H9 (cell line): ENCODE data around the gene MTA2. TPM values are rescaled to one million over a fixed set of nuclear protein-coding genes. Genes with fewer than 3 reads are reported as not detected.

Experiments
- DNase-seq: peaks from one replicate; pipeline ENCODE4 v3.0.0-alpha.2; 2017
- H2AFZ ChIP-seq: one replicate; pipeline ENCODE4 v1.6.1; 2013; ENCODE audit warnings: mild to moderate bottlenecking, low read length, control low read depth, moderate library complexity
- H2AK5ac ChIP-seq: 2 replicates; pipeline ENCODE4 v1.6.1; 2013; ENCODE audit warnings: low read length, control low read depth, mixed read lengths; ENCODE audit not compliant: insufficient read length
- H2BK120ac ChIP-seq: one replicate; pipeline ENCODE4 v1.6.1; 2013; ENCODE audit warnings: low read depth, mild to moderate bottlenecking, low read length, control low read depth, inconsistent platforms; ENCODE audit not compliant: poor library complexity, severe bottlenecking
- H2BK12ac ChIP-seq: 2 replicates; pipeline ENCODE4 v1.6.1; 2013; ENCODE audit warnings: low read length, control low read depth, mixed read lengths, low read depth; ENCODE audit not compliant: insufficient read length
- H2BK15ac ChIP-seq: 2 replicates; pipeline ENCODE4 v1.6.1; 2013; ENCODE audit warnings: low read depth, low read length, control low read depth
- H2BK20ac ChIP-seq: one replicate; pipeline ENCODE4 v1.6.1; 2013; ENCODE audit warnings: low read depth, mild to moderate bottlenecking, low read length, control low read depth, inconsistent platforms; ENCODE audit not compliant: poor library complexity, severe bottlenecking
- H2BK5ac ChIP-seq: 2 replicates; pipeline ENCODE4 v1.6.1; 2013; ENCODE audit warnings: low read length, control low read depth, mixed read lengths; ENCODE audit not compliant: insufficient read length
- H3K14ac ChIP-seq: 2 replicates; pipeline ENCODE4 v1.6.1; 2013; ENCODE audit warnings: low read length, control low read depth; ENCODE audit not compliant: insufficient read depth
- H3K18ac ChIP-seq: 2 replicates; pipeline ENCODE4 v1.6.1; 2013; ENCODE audit warnings: low read depth, mild to moderate bottlenecking, mixed read lengths, low read length, control low read depth; ENCODE audit not compliant: insufficient read length
- H3K23ac ChIP-seq: 2 replicates; pipeline ENCODE4 v1.6.1; 2013; ENCODE audit warnings: low read length, control low read depth, mixed read lengths, low read depth; ENCODE audit not compliant: insufficient read length
- H3K23me2 ChIP-seq: 2 replicates; pipeline ENCODE4 v1.6.1; 2013; ENCODE audit warnings: low read depth, mild to moderate bottlenecking, mixed read lengths, low read length, control low read depth; ENCODE audit not compliant: insufficient read length, poor library complexity, severe bottlenecking
- H3K27ac ChIP-seq: 2 replicates; pipeline ENCODE4 v1.5.1; 2013; ENCODE audit warnings: low read length, control low read depth, mixed read lengths, low read depth; ENCODE audit not compliant: insufficient read length
- H3K27me3 ChIP-seq: 2 replicates; pipeline ENCODE4 v1.6.1; 2013; ENCODE audit warnings: low read length, control low read depth, inconsistent platforms; ENCODE audit not compliant: insufficient read depth
- H3K4ac ChIP-seq: 2 replicates; pipeline ENCODE4 v1.6.1; 2013; ENCODE audit warnings: low read depth, mild to moderate bottlenecking, control low read depth, inconsistent platforms, low read length, moderate library complexity
- H3K4me1 ChIP-seq: 2 replicates; pipeline ENCODE4 v1.6.1; 2013; ENCODE audit warnings: low read length, control low read depth, inconsistent platforms; ENCODE audit not compliant: insufficient read depth
- H3K4me2 ChIP-seq: 2 replicates; pipeline ENCODE4 v1.6.1; 2013; ENCODE audit warnings: low read length, control low read depth, mixed read lengths; ENCODE audit not compliant: insufficient read length, insufficient read depth
- H3K56ac ChIP-seq: 2 replicates; pipeline ENCODE4 v1.6.1; 2013; ENCODE audit warnings: low read depth, mild to moderate bottlenecking, mixed read lengths, low read length, control low read depth; ENCODE audit not compliant: insufficient read length
- H3K79me1 ChIP-seq: 2 replicates; pipeline ENCODE4 v1.6.1; 2013; ENCODE audit warnings: low read depth, mild to moderate bottlenecking, moderate library complexity, low read length, control low read depth, inconsistent platforms; ENCODE audit not compliant: insufficient read depth, poor library complexity, severe bottlenecking
- H3K79me2 ChIP-seq: 2 replicates; pipeline ENCODE4 v1.6.1; 2013; ENCODE audit warnings: low read length, control low read depth, inconsistent platforms; ENCODE audit not compliant: insufficient read depth
- H3K9ac ChIP-seq: 2 replicates; pipeline ENCODE4 v1.6.1; 2013; ENCODE audit warnings: low read length, control low read depth, mixed read lengths; ENCODE audit not compliant: insufficient read length; ENCODE audit errors: extremely low read depth
- H3K9me3 ChIP-seq: one replicate; pipeline ENCODE4 v1.6.1; 2013; ENCODE audit warnings: low read depth, low read length, inconsistent platforms; ENCODE audit not compliant: control insufficient read depth
- H3T11ph ChIP-seq: one replicate; pipeline ENCODE4 v1.6.1; 2013; ENCODE audit warnings: mild to moderate bottlenecking, low read length, control low read depth, inconsistent platforms
- H4K20me1 ChIP-seq: one replicate; pipeline ENCODE4 v1.6.1; 2013; ENCODE audit not compliant: control insufficient read depth, insufficient read length, insufficient read depth
- H4K5ac ChIP-seq: 2 replicates; pipeline ENCODE4 v1.6.1; 2013; ENCODE audit warnings: low read depth, mild to moderate bottlenecking, mixed read lengths, low read length, control low read depth; ENCODE audit not compliant: insufficient read length
- H4K8ac ChIP-seq: replicated peaks from 2 replicates; pipeline ENCODE4 v1.6.1; 2013; ENCODE audit warnings: low read length, control low read depth, mixed read lengths, low read depth; ENCODE audit not compliant: insufficient read length
- H4K91ac ChIP-seq: 2 replicates; pipeline ENCODE4 v1.6.1; 2013; ENCODE audit warnings: low read depth, mild to moderate bottlenecking, moderate library complexity, mixed read lengths, low read length, control low read depth; ENCODE audit not compliant: insufficient read length
- H3K27ac Mint-ChIP-seq, 3 experiments: 2 replicates in 2 of 3; 3 replicates in 1 of 3; pipeline ENCODE4 v1.8.0; 2020 to 2021; ENCODE audit warnings: mixed read lengths in 3 of 3, mild to moderate bottlenecking in 1 of 3, moderate library complexity in 1 of 3
- H3K27me3 Mint-ChIP-seq: 2 replicates; pipeline ENCODE4 v1.8.0; 2021; ENCODE audit warnings: low read depth, mild to moderate bottlenecking, moderate library complexity, mixed read lengths
- H3K36me3 Mint-ChIP-seq, 3 experiments: 2 replicates in 2 of 3; 3 replicates in 1 of 3; pipeline ENCODE4 v1.8.0; 2020 to 2021; ENCODE audit warnings: low read depth in 3 of 3, mixed read lengths in 3 of 3; ENCODE audit not compliant: insufficient read depth in 1 of 3
- H3K4me1 Mint-ChIP-seq, 2 experiments: 2 replicates each; pipeline ENCODE4 v1.8.0; 2020; ENCODE audit warnings: mixed read lengths in 2 of 2
- H3K4me3 Mint-ChIP-seq, 2 experiments: 2 replicates in 1 of 2; 3 replicates in 1 of 2; pipeline ENCODE4 v1.8.0; 2020 to 2021; ENCODE audit warnings: mild to moderate bottlenecking in 2 of 2, mixed read lengths in 2 of 2, moderate library complexity in 1 of 2
- H3K9me3 Mint-ChIP-seq, 2 experiments: 2 replicates in 1 of 2; 3 replicates in 1 of 2; pipeline ENCODE4 v1.8.0; 2020; ENCODE audit warnings: mild to moderate bottlenecking in 2 of 2, mixed read lengths in 2 of 2, moderate library complexity in 1 of 2
- CTCF ChIP-seq: fragments of 200-600 bp; sonication (generic); conservative IDR thresholded peaks from 3 replicates; pipeline ENCODE4 v1.8.0; 2021; ENCODE audit warnings: antibody characterized with exemption, mild to moderate bottlenecking
- WGBS: extraction: QIAGEN DNeasy Blood & Tissue Kit; methylation state at CpG from one replicate; pipeline ENCODE4 v1.1.7; 2013; ENCODE audit warnings: missing lambda C conversion rate, low lambda C conversion rate, mixed read lengths; ENCODE audit not compliant: insufficient read length; ENCODE audit errors: extremely low coverage; 5-methylcytosine and 5-hydroxymethylcytosine counted together
- microRNA-seq: library from miRNA; unstranded; fragments of <30 nt; microRNA quantifications from one replicate; pipeline ENCODE4, GENCODE V29; 2020; ENCODE audit warnings: borderline microRNAs expressed
- total RNA-seq: library from RNA; stranded (reverse); gene quantifications from 2 replicates; pipeline ENCODE4 v1.2.1, GENCODE V29; 2021

MTA2 gene
- total RNA-seq, 1 experiment from 2014 or later, result 143 TPM

DNA sequence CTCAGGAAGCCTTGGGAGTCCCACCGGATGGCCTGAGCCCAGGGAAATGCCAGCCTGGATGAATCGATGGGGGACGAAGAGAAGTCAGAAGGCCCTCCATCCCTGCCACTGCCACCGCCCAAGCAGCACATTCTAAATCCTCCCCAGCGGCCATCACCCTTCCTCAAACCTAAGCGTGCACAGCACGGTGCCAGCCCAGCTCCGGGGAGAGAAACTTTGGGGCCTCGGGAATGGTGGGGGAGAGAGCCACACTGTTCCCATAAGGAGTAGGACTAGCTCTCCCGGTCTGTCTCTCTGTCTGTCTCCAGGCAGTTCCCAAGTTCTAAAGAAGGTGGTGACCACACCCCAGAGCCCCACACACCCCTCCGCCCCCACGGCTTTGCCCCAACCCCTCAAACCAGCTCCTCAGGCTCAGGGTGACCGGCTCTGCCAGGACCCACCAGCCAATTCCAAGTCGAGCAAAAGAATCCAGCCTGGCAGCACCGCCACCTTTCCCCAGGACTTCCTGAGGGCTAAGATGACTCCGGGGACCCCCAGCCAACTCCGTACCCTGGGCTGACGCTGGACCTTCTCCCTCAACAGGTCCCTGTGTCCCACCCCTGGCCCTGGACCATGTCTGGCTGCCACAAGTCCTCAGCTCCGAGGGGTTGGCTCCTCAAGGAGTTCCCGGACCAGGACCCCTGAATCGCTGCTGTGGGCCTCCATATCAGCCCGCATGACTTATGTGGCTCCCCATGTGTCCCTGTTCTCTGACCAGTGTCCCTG is 57.8 kb downstream of the MTA2 start:
- H3T11ph ChIP-seq, result no peak overlapping the region
- no peak overlapping the region for H3K4ac ChIP-seq
- H3K9ac ChIP-seq, result no peak overlapping the region
- H3K9me3 Mint-ChIP-seq, result no peaks in the 10 kb centered on the region; a peak in 1 of 5 replicates
- no peak overlapping the region for H2BK120ac ChIP-seq
- no peak overlapping the region for H2BK12ac ChIP-seq
- no peak for TF ChIP-seq CTCF
- H2BK15ac ChIP-seq, result no peak overlapping the region
- H3K14ac ChIP-seq, result no peak overlapping the region
- H3K79me2 ChIP-seq, result no peaks in the 10 kb centered on the region
- H3K4me3 Mint-ChIP-seq, result peak overlapping the region; percentile 19 to 38; a peak in 2 of 5 replicates
- no peaks in the 10 kb centered on the region for H3K9me3 ChIP-seq
- no peaks in the 10 kb centered on the region for H3K79me1 ChIP-seq
- H4K5ac ChIP-seq, result no peak overlapping the region
- peaks cover 2% of the 10 kb centered on the region for H4K20me1 ChIP-seq
- H3K27ac ChIP-seq, result no peak overlapping the region
- no peak overlapping the region for H2AFZ ChIP-seq
- no peak overlapping the region for H4K91ac ChIP-seq
- H3K23me2 ChIP-seq, result peaks cover 26% of the 10 kb centered on the region
- H3K18ac ChIP-seq, result no peak overlapping the region
- no peaks in the 10 kb centered on the region; the same call in 1 of the 2 replicates for H3K4me1 ChIP-seq
- H3K27me3 ChIP-seq, result peaks cover 50% of the 10 kb centered on the region
- WGBS, result no CpG with 5 or more reads among the region's 22 CpGs
- H3K4me1 Mint-ChIP-seq, result peaks cover 39 to 60% of the 10 kb centered on the region in 2 experiments
- H3K4me2 ChIP-seq, result no peak overlapping the region
- peak overlapping the region in 1 of 3 experiments; percentile 22; a peak in 1 of 7 replicates for H3K27ac Mint-ChIP-seq
- no peak for DNase-seq
- no peak overlapping the region for H2AK5ac ChIP-seq
- no peak overlapping the region for H2BK5ac ChIP-seq
- no peaks in the 10 kb centered on the region; a peak in 1 of 7 replicates for H3K36me3 Mint-ChIP-seq
- H4K8ac ChIP-seq, result no peak overlapping the region
- H3K23ac ChIP-seq, result no peak overlapping the region
- H2BK20ac ChIP-seq, result no peak overlapping the region
- peaks cover 71% of the 10 kb centered on the region for H3K27me3 Mint-ChIP-seq
- no peak overlapping the region for H3K56ac ChIP-seq

Small RNAs within 50 kb of the gene (microRNA-seq; reads per million reads assigned to microRNA genes)
- not detected for gene MIR6747

Other genes starting within 250 kb of the MTA2 start
- not detected in 2 replicates for gene SCGB1A1, start 182.8 kb downstream of the MTA2 start, total RNA-seq
- 13.9 and 15.2 TPM in 2 replicates for gene AHNAK, start 55.1 kb downstream of the MTA2 start, total RNA-seq
- 1,790 and 1,800 TPM in 2 replicates for gene EEF1G, start 28.0 kb downstream of the MTA2 start, total RNA-seq
- gene TUT1, start 10.3 kb downstream of the MTA2 start, total RNA-seq, result 20.7 and 24.9 TPM in 2 replicates
- 35.3 and 40.6 TPM in 2 replicates for gene EML3, start 10.9 kb upstream of the MTA2 start, total RNA-seq
- 0.79 and 1.0 TPM in 2 replicates for gene ROM1, start 11.4 kb upstream of the MTA2 start, total RNA-seq
- 30.6 and 30.8 TPM in 2 replicates for gene B3GAT3, start 20.1 kb upstream of the MTA2 start, total RNA-seq
- gene GANAB, start 44.7 kb upstream of the MTA2 start, total RNA-seq, result 387 TPM in 2 replicates
- 40.0 and 41.6 TPM in 2 replicates for gene INTS5, start 51.4 kb upstream of the MTA2 start, total RNA-seq
- gene C11orf98, start 63.3 kb upstream of the MTA2 start, total RNA-seq, result 139 and 150 TPM in 2 replicates
- 49.2 and 51.5 TPM in 2 replicates for gene CSKMT, start 63.4 kb upstream of the MTA2 start, total RNA-seq
- 11.1 and 12.3 TPM in 2 replicates for gene UQCC3, start 69.8 kb upstream of the MTA2 start, total RNA-seq
- gene LBHD1, start 70.4 kb upstream of the MTA2 start, total RNA-seq, result 9.1 and 10.4 TPM in 2 replicates
- gene UBXN1, start 77.2 kb upstream of the MTA2 start, total RNA-seq, result 110 and 118 TPM in 2 replicates
- 0.59 and 0.79 TPM in 2 replicates for gene LRRN4CL, start 87.7 kb upstream of the MTA2 start, total RNA-seq
- 68.4 and 77.4 TPM in 2 replicates for gene BSCL2, start 105.6 kb upstream of the MTA2 start, total RNA-seq
- 3.2 and 3.4 TPM in 2 replicates for gene GNG3, start 105.8 kb upstream of the MTA2 start, total RNA-seq
- gene HNRNPUL2, start 125.6 kb upstream of the MTA2 start, total RNA-seq, result 40.6 and 43.5 TPM in 2 replicates
- 31.6 and 33.4 TPM in 2 replicates for gene TTC9C, start 126.6 kb upstream of the MTA2 start, total RNA-seq
- gene ZBTB3, start 152.3 kb upstream of the MTA2 start, total RNA-seq, result 39.7 and 43.4 TPM in 2 replicates
- 126 and 129 TPM in 2 replicates for gene POLR2G, start 159.7 kb upstream of the MTA2 start, total RNA-seq
- 37.7 and 44.2 TPM in 2 replicates for gene TAF6L, start 169.5 kb upstream of the MTA2 start, total RNA-seq
- gene TMEM179B, start 185.5 kb upstream of the MTA2 start, total RNA-seq, result 25.0 and 25.5 TPM in 2 replicates
- 21.7 and 22.2 TPM in 2 replicates for gene TMEM223, start 190.1 kb upstream of the MTA2 start, total RNA-seq
- 65.5 and 69.0 TPM in 2 replicates for gene NXF1, start 203.6 kb upstream of the MTA2 start, total RNA-seq
- gene STX5, start 230.2 kb upstream of the MTA2 start, total RNA-seq, result 33.5 and 34.7 TPM in 2 replicates
- 0.53 and 1.2 TPM in 2 replicates for gene TEX54, start 231.0 kb upstream of the MTA2 start, total RNA-seq
- 121 and 124 TPM in 2 replicates for gene WDR74, start 237.7 kb upstream of the MTA2 start, total RNA-seq